ENCODE measurements around the gene COASY. TPM values are rescaled to one million over a fixed set of nuclear protein-coding genes. Genes with fewer than 3 reads are reported as not detected.
A peak's percentile ranks its signal among the peaks of the same experiment; 100 is the strongest.

Gene COASY
- polyA plus RNA-seq, 3 donors: 52.6 to 63.8 (median 57.9) TPM

GRCh38 chr17:42581744-42582270, 19.9 kb downstream of the COASY start:
- H3K79me2 ChIP-seq (ENCODE audit: insufficient read depth, low read length): peaks cover 4% of the 10 kb centered on the region
- WGBS (ENCODE audit: insufficient coverage): 96% methylated on average over 10 of the region's 10 CpGs
- H3K9ac ChIP-seq (ENCODE audit: insufficient read depth, low read length, poor library complexity, severe bottlenecking): no peak overlapping the region
- Mint-ChIP-seq H3K36me3 (peaks cover 63 to 74% of the 10 kb centered on the region in 2 donors), H3K9me3 (peaks cover 0 to 2% (median 0%) of the 10 kb centered on the region in 7 donors), H3K4me3 (no peak overlapping the region), H3K4me1 (peaks cover 42% of the 10 kb centered on the region), H3K27ac (peak overlapping the region in 1 of 7 donors; percentile 16), H3K27me3 (ENCODE audit: low read depth in 3 of 3) (no peaks in the 10 kb centered on the region)
- intact Hi-C loops (cut with micrococcal nuclease): no loop called here
- no peak overlapping the region for H2AFZ ChIP-seq (ENCODE audit: insufficient read depth, low read depth, low read length, poor library complexity, severe bottlenecking)
- no peaks in the 10 kb centered on the region for H3K27me3 ChIP-seq (ENCODE audit: control insufficient read depth in 2 of 2, insufficient read depth in 2 of 2, low read length in 2 of 2)
- peaks cover 52 to 71% of the 10 kb centered on the region in 2 donors for H3K36me3 ChIP-seq (replicated peaks in 1 of 2; ENCODE audit: control insufficient read depth in 1 of 2, insufficient read depth in 2 of 2, low read length in 2 of 2)
- no peak for DNase-seq
- no peak overlapping the region for H3K27ac ChIP-seq (ENCODE audit: low read depth in 1 of 2, low read length in 2 of 2)
- H3K9me3 ChIP-seq (replicated peaks in 1 of 2; ENCODE audit: control insufficient read depth in 1 of 2, insufficient read depth in 1 of 2, low read length in 2 of 2): no peaks in the 10 kb centered on the region
- TF ChIP-seq CTCF (IDR thresholded peaks at IDR 0.05): no peak
- peaks cover 10% of the 10 kb centered on the region for H4K20me1 ChIP-seq (ENCODE audit: insufficient read depth, low read length)
- no peak overlapping the region for H3K4me3 ChIP-seq (replicated peaks in 1 of 3; ENCODE audit: low read depth in 2 of 3, low read length in 3 of 3)
- no peak overlapping the region for H3K4me2 ChIP-seq (replicated peaks; ENCODE audit: extremely low read depth, low read length, poor library complexity, severe bottlenecking)
- peaks cover 38 to 42% of the 10 kb centered on the region in 2 donors for H3K4me1 ChIP-seq (ENCODE audit: control insufficient read depth in 1 of 2, insufficient read depth in 2 of 2, low read length in 2 of 2)

GRCh38 chr17:42584880-42585279, 22.9 kb downstream of the COASY start:
- Mint-ChIP-seq H3K36me3 (peaks cover 87 to 94% of the 10 kb centered on the region in 2 donors), H3K27me3 (ENCODE audit: low read depth in 3 of 3) (peaks cover 0 to 3% (median 0%) of the 10 kb centered on the region in 3 donors), H3K4me1 (peaks cover 25% of the 10 kb centered on the region), H3K4me3 (peak overlapping the region in 1 of 2 donors; percentile 61), H3K27ac (peak overlapping the region; percentile 84 to 94 (median 93)), H3K9me3 (no peaks in the 10 kb centered on the region)
- Histone ChIP-seq H3K9ac (ENCODE audit: insufficient read depth, low read length, poor library complexity, severe bottlenecking) (no peak overlapping the region), H3K9me3 (replicated peaks in 1 of 2; ENCODE audit: control insufficient read depth in 1 of 2, insufficient read depth in 1 of 2, low read length in 2 of 2) (no peaks in the 10 kb centered on the region), H4K20me1 (ENCODE audit: insufficient read depth, low read length) (peaks cover 4% of the 10 kb centered on the region), H3K27me3 (ENCODE audit: control insufficient read depth in 2 of 2, insufficient read depth in 2 of 2, low read length in 2 of 2) (no peaks in the 10 kb centered on the region), H3K79me2 (ENCODE audit: insufficient read depth, low read length) (no peaks in the 10 kb centered on the region), H3K27ac (ENCODE audit: low read depth in 1 of 2, low read length in 2 of 2) (peak overlapping the region; percentile 55 to 74), H3K4me2 (replicated peaks; ENCODE audit: extremely low read depth, low read length, poor library complexity, severe bottlenecking) (peak overlapping the region; percentile 42), H3K4me1 (ENCODE audit: control insufficient read depth in 1 of 2, insufficient read depth in 2 of 2, low read length in 2 of 2) (peaks cover 16 to 19% of the 10 kb centered on the region in 2 donors), H3K4me3 (replicated peaks in 1 of 3; ENCODE audit: low read depth in 2 of 3, low read length in 3 of 3) (peak overlapping the region in 1 of 3 experiments; percentile 32), H2AFZ (ENCODE audit: insufficient read depth, low read depth, low read length, poor library complexity, severe bottlenecking) (no peak overlapping the region), H3K36me3 (replicated peaks in 1 of 2; ENCODE audit: control insufficient read depth in 1 of 2, insufficient read depth in 2 of 2, low read length in 2 of 2) (peaks cover 78 to 96% of the 10 kb centered on the region in 2 donors)
- intact Hi-C loops (cut with micrococcal nuclease): no loop called here
- DNase-seq: peak; percentile 54 to 75 (median 73)
- 42% methylated on average over 7 of the region's 9 CpGs for WGBS (ENCODE audit: insufficient coverage)
- no peak for TF ChIP-seq CTCF (IDR thresholded peaks at IDR 0.05)
